ENCODE data around the gene ADAMTS2.

Gene ADAMTS2

DNA sequence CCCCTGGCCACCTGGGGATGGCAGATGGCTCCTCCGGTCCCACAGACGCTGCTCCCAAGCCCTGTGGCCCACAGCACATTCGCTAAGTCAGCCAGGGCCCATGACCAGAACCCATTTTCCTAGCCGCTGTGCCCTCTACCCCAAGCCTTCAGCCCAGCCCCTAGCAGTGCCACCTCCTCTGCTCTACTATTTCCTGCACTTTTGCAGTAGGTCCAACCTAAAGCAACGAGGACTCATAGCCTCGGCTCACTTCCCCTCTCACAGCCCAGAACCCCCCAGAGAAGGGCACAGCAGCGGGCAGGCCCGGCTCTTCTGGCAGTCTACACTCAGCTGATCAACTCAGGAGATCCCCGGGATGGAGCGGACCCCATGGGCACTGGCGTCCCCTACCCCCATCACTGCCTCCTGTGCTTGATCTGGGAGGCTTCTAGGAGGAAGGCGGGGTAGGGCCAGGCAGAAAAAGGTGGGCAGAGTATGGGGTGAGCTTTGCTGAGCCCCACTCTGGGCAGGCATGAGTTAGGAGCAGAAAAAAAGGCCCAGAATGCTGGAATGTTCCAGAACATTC is 173.9 kb downstream of the ADAMTS2 start:
- TF ChIP-seq, protein P1, sequence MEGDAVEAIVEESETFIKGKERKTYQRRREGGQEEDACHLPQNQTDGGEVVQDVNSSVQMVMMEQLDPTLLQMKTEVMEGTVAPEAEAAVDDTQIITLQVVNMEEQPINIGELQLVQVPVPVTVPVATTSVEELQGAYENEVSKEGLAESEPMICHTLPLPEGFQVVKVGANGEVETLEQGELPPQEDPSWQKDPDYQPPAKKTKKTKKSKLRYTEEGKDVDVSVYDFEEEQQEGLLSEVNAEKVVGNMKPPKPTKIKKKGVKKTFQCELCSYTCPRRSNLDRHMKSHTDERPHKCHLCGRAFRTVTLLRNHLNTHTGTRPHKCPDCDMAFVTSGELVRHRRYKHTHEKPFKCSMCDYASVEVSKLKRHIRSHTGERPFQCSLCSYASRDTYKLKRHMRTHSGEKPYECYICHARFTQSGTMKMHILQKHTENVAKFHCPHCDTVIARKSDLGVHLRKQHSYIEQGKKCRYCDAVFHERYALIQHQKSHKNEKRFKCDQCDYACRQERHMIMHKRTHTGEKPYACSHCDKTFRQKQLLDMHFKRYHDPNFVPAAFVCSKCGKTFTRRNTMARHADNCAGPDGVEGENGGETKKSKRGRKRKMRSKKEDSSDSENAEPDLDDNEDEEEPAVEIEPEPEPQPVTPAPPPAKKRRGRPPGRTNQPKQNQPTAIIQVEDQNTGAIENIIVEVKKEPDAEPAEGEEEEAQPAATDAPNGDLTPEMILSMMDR (IDR thresholded peaks at IDR 0.05) = no peak

DNA sequence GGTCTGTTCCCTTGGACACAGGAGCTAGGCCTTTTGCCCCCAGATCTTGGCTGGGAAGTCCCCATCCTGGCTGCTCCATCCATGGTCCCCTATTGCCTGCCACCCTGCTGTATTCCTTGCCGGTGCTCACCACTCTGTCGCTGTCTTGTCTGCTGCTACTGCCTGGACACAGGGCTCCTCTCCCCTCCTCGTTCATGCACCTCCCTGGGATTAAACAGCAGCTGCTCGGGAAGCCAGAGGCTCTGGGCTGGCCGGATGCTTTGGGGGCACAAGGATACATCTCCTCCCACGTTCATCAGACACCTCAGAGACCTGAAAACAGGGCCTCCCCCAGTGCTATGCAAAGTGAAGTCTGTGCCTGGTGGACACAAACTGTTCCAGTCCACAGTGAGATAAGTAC is 174.7 kb downstream of the ADAMTS2 start:
- TF ChIP-seq, protein P1 (IDR thresholded peaks at IDR 0.05) = no peak

DNA sequence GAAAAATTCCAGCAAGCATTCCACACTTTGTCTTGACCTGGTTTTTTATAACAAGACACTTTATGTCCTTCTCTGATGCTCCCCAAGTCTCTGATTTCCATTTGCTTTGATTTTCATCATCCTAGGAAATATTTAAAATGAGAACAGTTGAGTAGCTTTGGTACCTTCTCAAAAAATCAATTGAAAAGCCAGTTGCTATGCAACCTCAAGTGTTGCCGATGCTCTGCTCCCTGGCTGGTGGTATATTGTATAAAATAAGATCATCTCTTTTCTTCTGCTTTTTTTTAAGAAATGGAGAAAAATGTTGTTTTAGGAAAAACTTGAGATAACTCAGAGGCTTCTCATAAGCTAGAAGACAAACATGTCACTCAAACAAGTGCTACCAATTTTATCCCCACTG is 175.4 kb downstream of the ADAMTS2 start:
- TF ChIP-seq, protein P1 (IDR thresholded peaks at IDR 0.05) = no peak

DNA sequence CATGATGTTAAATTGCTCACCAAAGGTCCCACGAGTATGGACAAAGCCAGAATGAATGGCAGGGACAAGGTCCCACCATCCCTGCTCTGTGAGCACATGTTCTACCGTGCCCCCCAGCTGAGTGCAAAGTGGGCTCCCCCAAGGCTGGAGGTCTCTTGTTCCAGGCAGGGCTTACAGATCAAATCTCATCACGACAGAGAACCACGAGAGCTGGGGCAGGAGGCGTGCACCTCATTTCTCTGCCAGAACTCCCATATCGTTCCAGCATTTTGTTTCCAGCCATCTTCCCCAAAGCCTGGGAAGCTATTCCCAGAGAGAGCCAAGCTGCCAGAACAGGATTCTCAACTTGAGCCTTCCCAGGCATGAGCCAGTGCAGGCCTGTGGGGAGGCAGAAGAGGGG is 176.6 kb downstream of the ADAMTS2 start:
- TF ChIP-seq, protein P1 (IDR thresholded peaks at IDR 0.05) = no peak

DNA sequence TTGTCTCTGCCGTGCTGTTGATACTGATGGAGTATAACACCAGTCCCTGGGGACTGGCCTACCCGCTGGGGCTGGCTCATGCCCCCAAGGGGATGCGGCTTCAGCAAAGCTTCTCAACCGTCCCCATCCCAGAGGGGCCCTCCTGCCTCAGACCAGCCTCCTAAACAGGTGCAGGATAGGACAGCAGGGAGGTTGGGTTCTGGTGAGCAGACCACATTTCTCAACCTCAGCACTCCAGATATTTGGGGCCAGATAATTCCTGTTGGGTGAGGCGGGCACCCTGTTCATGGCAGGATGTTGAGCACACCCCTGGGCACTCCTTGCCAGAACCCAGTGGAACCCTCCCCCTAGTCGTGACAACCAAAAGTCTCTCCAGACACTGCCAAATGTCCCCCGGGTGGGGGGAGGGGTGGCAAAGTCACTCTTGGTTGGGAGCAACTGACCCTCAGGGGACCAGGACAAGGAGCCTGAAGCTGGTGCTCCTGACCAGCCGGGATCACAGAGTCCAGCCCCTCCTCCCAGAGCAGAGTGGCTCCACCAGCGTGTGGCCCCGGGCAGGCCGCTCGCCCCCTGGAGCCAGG is 177.3 kb downstream of the ADAMTS2 start:
- TF ChIP-seq, protein P1 (IDR thresholded peaks at IDR 0.05) = no peak

DNA sequence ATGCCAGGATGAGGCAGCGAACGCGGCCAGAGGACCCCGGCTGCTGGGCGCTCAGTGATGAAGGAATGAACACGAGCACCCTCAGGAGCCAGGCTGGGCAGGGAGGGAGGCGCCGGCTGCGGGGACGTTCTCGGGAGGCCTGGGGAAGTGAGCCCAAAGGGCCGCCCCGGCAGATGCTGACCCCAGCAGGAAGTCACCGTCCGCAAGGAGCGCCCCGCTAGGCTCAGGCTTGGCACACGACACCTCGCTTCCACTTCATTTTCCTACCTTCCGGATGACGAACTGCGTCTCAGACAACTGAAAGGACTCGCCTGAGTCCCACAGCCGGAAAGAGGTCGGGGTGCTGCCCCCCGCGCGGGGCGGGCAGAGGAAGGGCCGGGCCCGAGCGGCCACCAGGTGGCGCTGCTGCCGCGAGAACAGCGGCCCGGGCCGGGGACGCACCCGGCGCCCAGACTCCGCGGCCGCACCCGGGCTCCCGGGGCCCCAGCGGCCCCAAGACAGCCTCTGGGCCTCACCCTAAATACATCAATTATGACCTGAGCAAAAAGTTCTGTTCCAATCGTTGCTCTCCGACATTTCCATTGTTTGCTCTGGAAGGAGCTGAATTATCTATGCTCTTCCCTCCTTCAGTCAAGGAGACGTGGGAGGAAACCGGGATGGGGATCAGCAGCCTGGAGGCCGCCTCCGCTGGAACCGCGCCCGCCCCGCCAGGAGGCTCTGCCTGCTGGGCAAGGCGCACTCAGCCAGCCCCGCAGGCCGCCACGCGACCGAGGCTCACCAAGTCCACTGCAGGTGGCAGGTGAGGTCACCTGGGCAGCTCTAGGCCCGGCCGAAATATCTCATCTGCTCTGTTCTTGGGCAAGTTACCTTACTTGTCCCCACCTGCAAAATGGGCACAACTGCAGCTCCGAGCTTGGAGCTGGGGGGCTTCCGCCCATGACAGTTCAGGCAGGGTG is 178.1 kb downstream of the ADAMTS2 start:
- TF ChIP-seq, protein P1 (IDR thresholded peaks at IDR 0.05) = peak; percentile 98

DNA sequence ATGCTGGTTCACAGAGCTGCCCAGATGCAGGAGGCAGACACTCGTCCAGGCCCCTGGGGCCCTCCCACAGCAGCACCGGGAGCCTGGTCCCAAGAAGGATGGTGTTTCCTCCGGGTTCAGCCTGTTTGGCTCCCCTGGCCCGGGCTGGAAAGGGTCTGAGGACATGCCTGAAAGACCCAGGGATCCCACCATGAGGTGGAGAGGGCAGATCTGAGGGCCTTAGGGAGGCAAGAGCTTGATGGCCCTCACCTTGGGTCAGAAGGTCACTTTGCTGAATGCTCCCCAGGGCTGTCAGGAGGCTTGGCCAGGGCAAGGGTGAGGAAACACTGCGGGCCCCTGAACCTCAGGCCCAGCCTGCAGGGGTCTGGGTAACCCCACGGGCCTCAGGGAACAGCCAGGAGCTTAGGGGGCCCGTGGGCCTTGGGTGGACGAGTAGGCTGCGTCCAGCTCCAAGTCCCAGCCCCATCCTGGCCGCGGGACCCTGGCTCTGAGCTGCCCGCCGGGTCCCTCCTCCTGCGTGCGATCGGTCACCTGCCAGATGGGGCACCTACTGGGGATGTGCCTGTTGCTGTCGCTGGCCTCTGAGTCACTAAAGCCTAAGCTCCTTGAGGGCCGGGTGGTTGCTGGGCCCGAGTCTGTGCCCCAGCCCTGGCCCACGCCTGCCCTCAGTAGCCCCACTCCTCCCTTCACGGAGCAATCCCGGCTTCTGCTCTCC is 178.9 kb downstream of the ADAMTS2 start:
- TF ChIP-seq, protein P1 (IDR thresholded peaks at IDR 0.05) = no peak

All from LNCAP (cell line).